PFSK-1 (cell line): ENCODE results near the gene KMT5C.

Experiments used
- FOXP2 ChIP-seq: optimal IDR thresholded peaks from 2 replicates; pipeline ENCODE3; 2011; ENCODE audit warnings: borderline replicate concordance, control low read depth, inconsistent platforms; ENCODE audit not compliant: insufficient read depth; ENCODE audit errors: extremely low read length, extremely low read depth
- POLR2AphosphoS5 ChIP-seq: IDR thresholded peaks from 2 replicates; pipeline ENCODE4 v1.6.1; 2012; ENCODE audit warnings: low read depth, mild to moderate bottlenecking, control low read depth, low read length, moderate library complexity
- REST ChIP-seq, 2 experiments: IDR thresholded peaks; 2 replicates each; pipeline versions ENCODE4 v1.6.1 to v1.8.0; 2011 to 2012; ENCODE audit warnings: low read depth in 2 of 2, low read length in 2 of 2, control low read depth in 1 of 2, inconsistent platforms in 1 of 2, mild to moderate bottlenecking in 1 of 2, moderate library complexity in 1 of 2; ENCODE audit not compliant: insufficient read depth in 1 of 2
- SIN3A ChIP-seq: IDR thresholded peaks from 2 replicates; pipeline ENCODE4 v1.6.1; 2012; ENCODE audit warnings: mild to moderate bottlenecking, low read length, moderate library complexity, borderline replicate concordance; ENCODE audit not compliant: insufficient read depth
- TAF1 ChIP-seq: IDR thresholded peaks from 2 replicates; pipeline ENCODE4 v1.6.1; 2012; ENCODE audit warnings: low read length, control low read depth, borderline replicate concordance; ENCODE audit not compliant: insufficient read depth

KMT5C gene

GRCh38 chr19:55310498-55310897 lies 29.2 kb upstream of the KMT5C start:
- TF ChIP-seq TAF1 (no peak), SIN3A (no peak), POLR2AphosphoS5 (no peak), FOXP2 (no peak)

GRCh38 chr19:55311397-55311796 lies 28.3 kb upstream of the KMT5C start:
- TF ChIP-seq POLR2AphosphoS5: no peak
- TF ChIP-seq REST (IDR thresholded peaks at IDR 0.05; ENCODE audit: insufficient read depth in 1 of 2, low read depth in 2 of 2, low read length in 2 of 2): no peak
- no peak for TF ChIP-seq FOXP2
- TF ChIP-seq SIN3A: no peak
- no peak for TF ChIP-seq TAF1

- TF ChIP-seq FOXP2: no peak
- TF ChIP-seq REST (IDR thresholded peaks at IDR 0.05; ENCODE audit: insufficient read depth in 1 of 2, low read depth in 2 of 2, low read length in 2 of 2): no peak
- TF ChIP-seq SIN3A: no peak
Measured at GRCh38 chr19:55311797-55312196, 27.9 kb upstream of the KMT5C start.

- TF ChIP-seq REST (IDR thresholded peaks at IDR 0.05; ENCODE audit: insufficient read depth in 1 of 2, low read depth in 2 of 2, low read length in 2 of 2) (no peak), SIN3A (no peak), FOXP2 (no peak), TAF1 (no peak)
Measured at GRCh38 chr19:55312621-55313512, 26.8 kb upstream of the KMT5C start.

- TF ChIP-seq SIN3A: no peak
- TF ChIP-seq FOXP2: no peak
- no peak for TF ChIP-seq POLR2AphosphoS5
- TF ChIP-seq TAF1: no peak
Measured at GRCh38 chr19:55314396-55314795, 25.3 kb upstream of the KMT5C start.

GRCh38 chr19:55315956-55316525 lies 23.6 kb upstream of the KMT5C start:
- no peak for TF ChIP-seq SIN3A
- TF ChIP-seq POLR2AphosphoS5: no peak
- no peak for TF ChIP-seq FOXP2
- TF ChIP-seq REST (IDR thresholded peaks at IDR 0.05; ENCODE audit: insufficient read depth in 1 of 2, low read depth in 2 of 2, low read length in 2 of 2): no peak
- no peak for TF ChIP-seq TAF1
